ENCODE measurements around the gene SDF4.

GRCh38 chr1:1232796-1233566 lies 1.2 kb upstream of the SDF4 start:
- TF ChIP-seq, protein P1, sequence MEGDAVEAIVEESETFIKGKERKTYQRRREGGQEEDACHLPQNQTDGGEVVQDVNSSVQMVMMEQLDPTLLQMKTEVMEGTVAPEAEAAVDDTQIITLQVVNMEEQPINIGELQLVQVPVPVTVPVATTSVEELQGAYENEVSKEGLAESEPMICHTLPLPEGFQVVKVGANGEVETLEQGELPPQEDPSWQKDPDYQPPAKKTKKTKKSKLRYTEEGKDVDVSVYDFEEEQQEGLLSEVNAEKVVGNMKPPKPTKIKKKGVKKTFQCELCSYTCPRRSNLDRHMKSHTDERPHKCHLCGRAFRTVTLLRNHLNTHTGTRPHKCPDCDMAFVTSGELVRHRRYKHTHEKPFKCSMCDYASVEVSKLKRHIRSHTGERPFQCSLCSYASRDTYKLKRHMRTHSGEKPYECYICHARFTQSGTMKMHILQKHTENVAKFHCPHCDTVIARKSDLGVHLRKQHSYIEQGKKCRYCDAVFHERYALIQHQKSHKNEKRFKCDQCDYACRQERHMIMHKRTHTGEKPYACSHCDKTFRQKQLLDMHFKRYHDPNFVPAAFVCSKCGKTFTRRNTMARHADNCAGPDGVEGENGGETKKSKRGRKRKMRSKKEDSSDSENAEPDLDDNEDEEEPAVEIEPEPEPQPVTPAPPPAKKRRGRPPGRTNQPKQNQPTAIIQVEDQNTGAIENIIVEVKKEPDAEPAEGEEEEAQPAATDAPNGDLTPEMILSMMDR (conservative IDR thresholded peaks at IDR 0.05; ENCODE audit: low read depth, low read length) = no peak
- no peak for TF ChIP-seq EZH2 (IDR thresholded peaks at IDR 0.05; ENCODE audit: low read length, unreplicated experiment)

Measured in PC-3 (cell line).